Measurements from ENCODE around the gene MICAL1.
"Not testable (repeated sequence)": the region's sequence is repeated elsewhere in the genome, so short reads cannot be mapped to it uniquely, and the experiment has no call there.

MICAL1 gene

DNA sequence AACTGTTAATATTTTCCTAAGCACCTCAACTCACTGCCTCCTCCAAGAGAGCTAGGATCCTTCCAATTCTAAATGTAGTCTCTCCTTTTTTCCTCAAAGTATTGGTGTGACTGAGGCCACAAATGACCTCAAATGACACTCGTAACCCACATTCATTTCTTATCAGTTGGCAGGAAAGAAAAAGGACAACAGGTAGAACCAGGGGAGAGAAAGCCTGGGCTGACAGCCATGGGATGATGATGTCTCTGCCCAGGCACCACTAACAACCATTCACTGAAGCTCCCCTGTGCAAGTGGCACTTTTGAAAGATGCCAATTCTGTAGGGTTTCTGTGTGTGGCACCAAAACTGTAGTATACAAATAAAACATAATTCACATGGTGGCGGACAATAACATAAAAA lies 20.1 kb upstream of the MICAL1 start:
- no peak for DNase-seq (ENCODE audit: low read depth in 2 of 2)

DNA sequence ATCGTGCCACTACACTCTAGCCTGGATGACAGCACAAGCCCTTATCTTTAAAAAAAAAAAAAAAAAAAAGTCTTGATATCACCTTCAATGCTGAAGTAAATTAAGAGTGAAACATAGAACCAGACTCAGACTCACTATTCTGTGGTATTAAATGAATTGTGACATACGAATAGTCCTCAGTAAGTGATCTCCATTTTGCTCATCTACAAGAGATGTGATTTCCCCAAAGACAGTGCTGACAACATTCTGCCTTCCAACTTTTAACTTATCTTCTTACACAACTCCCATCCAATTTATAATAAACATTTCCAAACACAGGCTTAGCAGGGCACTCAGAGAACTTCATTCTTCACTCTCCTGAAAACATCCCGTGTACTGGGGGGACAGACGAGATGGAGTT lies 19.4 kb upstream of the MICAL1 start:
- no peak for DNase-seq (ENCODE audit: low read depth in 2 of 2)

DNA sequence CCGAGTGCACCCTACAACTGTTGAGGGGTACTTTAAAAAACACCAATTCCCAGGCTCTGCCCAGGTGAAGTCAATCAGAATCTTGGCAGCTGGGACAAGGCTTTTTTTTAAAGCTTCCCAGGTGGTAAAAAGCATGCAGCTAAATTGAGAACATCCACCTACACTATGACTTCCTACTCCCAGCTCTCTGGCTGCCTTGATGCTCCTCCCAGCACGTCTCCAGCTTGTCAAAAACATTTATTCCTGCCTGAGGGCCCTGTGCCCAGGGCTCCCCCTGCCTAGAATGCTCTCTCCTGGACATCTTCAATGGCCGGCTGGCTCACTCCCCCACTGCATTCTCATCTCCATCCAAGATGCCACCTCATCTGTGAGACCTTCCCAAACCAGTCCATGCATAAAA lies 17.5 kb upstream of the MICAL1 start:
- no peak for DNase-seq (ENCODE audit: low read depth in 2 of 2)

DNA sequence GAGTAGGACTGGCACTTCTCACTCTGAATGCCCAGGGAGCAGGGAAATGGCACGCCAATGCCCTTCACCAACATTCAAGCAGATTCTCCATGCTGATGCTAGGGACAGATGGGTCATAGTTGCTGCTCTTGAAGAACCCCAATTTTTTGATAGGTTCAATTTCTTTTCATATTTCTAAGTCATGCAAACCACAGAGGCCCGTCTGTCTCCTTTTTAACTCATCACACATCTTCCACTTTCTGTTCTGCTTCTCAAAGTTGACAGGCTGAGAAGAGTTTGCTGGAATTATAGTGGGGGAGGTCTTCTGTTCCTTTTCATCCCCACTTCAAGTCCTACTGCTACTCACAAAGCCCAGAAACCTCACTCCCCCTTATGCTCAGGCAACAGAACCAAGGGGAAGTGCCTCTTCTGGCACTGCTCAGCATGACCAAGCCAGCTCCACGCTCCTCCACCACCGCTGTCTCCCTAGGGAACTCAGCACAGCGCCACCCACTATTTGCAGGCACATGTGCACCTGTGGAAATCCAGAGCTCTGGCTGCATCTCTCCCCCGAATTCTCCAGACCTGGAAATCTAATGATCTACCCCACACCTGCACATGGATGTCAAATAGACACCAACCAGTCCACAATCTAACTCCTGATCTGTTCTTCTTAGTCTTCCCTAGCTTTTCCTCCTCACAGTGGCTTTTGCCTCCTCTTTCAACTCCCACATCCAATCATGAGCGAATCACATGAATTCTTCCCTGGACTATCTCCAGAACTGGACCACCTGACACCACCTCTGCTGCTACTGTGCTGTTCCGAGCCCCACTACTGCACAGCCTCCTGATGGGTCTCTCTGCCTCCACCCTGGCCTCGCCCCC lies 16.8 kb upstream of the MICAL1 start:
- DNase-seq (ENCODE audit: low read depth in 2 of 2), result no peak

DNA sequence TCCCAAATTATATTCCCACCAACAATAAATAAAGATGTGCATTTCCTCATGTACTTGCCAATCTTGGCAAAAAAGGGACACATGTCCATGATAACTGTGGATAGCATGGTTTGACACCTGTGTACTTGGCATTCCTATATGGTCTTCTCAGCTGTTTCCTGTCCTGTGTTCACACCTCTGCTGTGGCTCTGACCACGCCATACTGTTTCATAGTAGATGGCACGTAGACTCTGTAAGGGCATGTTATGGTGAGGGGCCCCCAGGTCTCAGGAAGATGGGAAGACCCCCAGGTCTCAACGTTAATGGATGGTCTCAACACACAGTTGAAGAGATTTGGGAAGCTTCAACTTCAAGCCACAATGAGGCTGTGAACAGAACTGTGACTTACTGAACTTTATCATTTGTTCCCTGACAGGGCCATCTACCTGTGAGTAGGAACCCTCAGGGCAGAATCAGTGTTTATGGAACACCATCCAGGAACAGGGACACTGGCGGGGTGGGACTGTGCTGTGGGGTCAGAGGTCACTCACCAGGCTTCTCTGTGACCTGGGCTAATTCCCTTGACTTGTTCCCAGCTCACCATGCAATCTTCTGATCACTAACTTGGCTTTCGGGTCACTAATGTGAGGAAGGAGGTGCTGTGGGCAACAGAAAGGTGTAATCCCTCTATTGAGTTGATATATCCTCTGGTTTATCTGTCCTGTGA lies 15.7 kb upstream of the MICAL1 start:
- DNase-seq (ENCODE audit: low read depth in 2 of 2), result no peak

DNA sequence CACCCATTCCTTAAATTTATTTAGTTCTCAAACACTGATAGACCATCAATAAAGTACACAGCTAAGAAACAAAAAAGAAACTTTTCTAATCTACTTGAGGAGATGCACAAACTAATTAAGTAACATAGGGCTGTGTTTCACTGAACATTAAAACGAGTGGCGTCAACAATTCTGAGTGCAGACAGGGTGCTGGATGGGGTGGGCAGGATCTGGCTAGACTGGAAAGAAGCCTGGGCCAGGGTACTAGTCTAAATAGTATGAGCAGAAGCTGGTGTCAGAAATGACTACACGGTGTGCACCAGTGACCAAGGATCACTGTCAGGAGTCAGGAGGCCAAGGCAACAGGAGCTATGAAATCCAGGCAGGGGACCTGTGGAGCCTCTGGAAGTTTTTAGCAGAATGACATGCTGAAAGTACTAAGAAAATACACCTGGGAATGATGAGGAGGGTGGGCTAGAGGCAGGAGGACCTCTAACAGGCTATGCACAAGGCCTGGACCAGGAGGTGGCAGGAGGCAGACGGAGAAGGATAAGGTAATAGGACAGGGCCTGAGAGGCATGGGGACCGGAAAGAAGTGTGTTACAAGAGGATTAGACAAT lies 14.1 kb upstream of the MICAL1 start:
- no peak for DNase-seq (ENCODE audit: low read depth in 2 of 2)

DNA sequence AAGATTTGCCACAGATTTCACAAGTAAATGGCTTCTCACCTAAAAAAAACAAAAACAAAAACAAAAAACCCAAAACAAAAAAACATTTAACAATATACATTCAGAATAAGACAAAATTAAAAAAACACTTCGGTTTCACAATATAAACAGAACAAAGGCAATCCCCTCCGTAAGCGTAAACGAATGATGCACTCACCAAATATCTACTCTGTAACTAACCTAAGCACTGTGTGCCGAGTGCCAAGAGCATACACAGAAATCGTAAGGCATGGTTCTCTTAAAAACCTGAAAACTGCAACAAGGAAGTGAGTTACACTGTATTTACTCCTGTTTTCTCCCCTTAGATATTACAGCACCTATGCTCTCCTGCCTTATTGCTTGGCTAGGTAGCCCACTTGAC lies 12.1 kb upstream of the MICAL1 start:
- DNase-seq (ENCODE audit: low read depth in 2 of 2), result no peak

DNA sequence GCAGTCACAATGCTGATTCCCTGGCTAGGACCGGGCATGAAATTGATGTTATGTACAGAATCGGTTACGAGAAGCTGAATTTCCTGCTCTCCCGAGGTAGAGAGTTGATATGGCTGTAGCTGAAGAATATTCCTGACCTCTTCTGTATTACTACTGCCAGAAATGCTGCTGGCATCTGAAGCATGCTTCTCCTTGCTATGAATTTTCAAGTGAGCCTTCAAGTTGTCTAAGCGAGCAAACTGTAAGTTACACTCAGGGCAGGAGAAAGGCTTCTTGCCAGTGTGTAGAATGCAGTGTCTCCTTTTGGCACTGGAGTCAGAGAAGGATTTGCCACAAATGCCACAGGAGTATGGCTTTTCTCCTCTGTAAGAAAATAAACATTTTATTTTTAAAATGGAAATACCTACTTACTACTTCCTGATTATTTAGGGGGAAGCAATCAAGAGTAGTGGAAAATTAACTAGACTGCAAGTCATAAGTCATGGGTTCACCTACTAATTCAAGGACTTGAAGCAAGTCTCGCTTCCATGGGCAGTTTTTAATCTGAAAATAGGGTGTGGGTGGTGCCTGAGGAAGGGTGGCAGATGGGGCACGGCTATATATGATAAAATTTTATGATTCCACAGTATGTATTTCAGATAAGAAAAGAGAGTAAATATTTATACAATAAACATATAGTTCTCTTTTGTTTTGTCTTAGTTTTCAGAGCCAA lies 10.8 kb upstream of the MICAL1 start:
- no peak for DNase-seq (ENCODE audit: low read depth in 2 of 2)

DNA sequence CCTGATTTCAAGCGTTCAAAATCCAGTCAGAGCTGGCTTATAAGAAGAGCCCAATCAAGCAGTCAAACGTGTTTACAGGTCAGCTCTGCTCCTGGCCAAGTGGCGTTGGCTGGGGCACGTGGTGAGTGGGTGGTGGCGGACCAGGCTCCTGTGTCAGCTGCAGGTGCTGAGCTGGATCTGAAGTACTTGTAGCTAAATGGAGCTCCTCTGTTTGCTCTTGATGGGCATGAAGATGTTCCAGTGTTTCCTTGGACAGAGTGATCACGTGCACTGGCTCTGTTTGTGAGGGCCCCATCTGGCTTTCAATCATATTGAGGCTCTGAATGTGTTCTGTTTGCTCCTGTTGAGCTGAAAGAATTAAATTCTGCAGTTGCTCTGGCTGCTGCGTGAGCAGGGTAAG lies 10.2 kb upstream of the MICAL1 start:
- DNase-seq (ENCODE audit: low read depth in 2 of 2), result no peak

DNA sequence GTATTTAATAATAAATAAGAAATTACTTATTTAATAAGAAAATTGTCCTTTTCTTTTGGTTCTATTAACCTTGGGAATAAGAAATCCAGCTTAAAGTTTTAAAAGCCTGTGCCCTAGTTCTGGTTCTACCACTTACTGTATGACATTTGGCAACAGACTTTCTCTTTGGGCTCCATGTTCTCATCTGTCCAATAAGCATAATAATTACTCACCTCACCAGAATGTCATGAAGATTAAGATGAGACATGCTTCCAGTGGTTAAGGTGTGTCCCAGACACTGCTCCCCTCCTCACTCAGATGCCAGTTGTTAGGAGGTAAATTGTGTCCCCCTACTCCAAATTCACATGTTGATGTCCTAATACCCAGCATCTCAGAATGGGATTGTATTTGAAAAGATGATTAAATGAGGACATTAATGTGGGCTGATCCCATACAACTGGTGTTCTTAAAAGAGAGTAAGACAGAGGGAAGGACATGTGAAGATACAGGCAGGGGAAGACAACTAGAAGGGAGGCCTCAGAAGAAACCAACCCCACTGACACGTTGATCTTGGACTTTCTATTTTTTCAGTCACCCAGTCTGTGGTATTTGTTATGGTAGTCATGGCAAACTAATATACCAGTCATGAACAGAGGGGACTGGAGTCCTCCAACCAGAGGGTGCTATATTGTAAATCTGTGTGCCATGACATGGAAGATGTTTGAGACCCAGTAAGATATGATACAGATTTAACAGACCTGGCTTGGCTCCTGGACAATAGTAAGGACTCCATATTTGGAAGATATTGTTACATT lies 6.4 kb upstream of the MICAL1 start:
- DNase-seq (ENCODE audit: low read depth in 2 of 2), result no peak

DNA sequence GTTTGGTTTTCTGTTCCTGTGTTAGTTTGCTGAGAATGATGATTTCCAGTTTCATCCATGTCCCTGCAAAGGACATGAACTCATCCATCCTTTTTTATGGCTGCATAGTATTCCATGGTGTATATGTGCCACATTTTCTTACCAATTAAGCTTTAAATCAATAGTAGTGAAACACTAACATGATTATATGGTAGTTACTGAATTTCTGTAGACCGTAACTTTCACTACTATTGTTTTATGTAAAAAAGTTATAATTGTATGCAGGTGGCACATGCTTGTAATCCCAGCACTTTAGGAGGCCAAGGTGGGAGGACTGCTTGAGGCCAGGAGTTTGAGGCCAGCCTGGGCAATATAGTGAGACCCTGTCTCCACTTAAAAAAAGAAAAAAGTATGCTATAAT lies 5.6 kb upstream of the MICAL1 start:
- not testable (repeated sequence) for DNase-seq (ENCODE audit: low read depth in 2 of 2)

DNA sequence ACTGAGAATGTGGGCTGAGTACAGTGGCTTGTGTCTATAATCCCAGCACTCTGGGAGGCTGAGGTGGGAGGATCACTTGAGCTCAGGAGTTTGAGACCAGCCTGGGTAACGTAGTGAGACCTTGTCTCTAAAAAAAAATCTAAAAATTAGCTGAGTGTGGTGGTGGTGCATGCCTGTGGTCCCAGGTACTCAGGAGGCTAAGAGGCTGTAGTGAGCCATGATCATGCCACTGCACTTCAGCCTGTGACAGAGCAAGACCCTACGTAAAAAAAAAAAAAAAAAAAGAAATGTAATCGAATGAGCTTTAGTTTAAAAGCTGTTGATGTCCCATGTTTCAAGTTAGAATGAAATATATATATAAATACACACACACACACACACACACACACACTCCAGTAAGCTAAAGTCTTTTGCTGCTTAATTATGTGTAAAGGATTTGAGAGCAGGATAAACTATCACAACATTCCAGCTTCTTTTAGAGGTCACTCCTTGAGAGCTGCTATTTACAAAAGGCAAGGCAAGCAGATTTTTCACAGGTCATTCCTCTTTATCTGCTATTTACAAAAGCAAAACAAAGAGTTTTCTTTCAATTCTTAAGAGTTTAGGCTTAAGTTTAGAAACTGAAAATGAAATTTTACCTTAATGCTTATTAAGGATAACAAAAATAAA lies 4.7 kb upstream of the MICAL1 start:
- no peak for DNase-seq (ENCODE audit: low read depth in 2 of 2)

DNA sequence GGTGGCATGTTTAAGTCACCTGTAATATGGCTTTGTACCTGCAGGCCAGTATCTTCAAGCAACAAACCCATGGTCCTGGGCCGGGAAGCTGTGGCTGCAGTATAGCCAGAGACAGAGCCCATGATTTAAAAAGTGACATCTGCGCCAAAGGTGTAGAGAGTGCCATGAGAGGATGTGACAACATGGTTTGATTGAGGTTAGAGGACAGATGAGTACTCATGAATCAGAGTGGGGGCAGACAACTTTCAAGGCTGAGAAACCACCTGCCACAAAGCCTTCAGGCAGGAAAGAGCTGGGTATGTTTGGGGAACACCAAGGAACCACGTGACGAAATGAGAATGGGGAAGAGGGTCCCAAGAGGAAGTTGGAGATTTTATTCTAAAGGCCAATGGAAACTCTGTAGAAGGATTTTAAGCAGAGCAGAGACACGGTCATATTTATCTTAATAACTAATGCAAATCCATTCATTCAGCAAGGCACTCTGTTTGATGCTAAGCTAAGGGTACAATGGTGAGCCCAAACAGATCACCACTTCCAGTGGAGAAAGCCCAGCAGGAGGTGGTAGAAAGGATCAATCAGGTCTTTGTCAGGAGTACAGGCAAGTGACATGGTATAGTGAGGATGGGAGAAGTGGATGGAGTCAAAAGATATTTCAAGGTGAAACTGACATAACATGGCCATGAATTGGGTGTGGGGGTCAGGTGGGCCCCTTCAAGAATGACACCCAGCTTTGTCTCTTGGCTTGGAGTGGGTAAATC lies 3.4 kb upstream of the MICAL1 start:
- peak; percentile 31 to 36 for DNase-seq (ENCODE audit: low read depth in 2 of 2)

DNA sequence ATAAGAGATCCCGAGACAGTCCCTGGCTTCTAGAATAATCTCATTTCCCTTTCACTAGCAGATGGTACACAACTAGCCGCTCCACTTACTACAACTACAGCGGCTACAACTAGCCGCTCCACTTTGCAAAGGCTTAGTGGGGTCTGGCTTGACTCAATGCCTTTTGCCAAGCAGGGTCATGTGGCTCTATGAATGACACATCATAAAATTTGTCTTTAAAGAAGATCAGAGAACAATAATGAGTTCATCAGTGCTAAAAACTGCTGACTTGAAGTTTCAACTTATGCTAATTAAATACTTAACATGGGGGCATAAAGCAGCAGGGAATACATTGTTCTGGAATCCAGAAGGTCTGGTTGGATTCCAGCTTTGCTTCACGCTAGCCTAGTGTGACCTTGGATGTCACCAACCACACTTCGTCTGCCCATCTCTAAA lies 2.0 kb upstream of the MICAL1 start:
- no peak for DNase-seq (ENCODE audit: low read depth in 2 of 2)

DNA sequence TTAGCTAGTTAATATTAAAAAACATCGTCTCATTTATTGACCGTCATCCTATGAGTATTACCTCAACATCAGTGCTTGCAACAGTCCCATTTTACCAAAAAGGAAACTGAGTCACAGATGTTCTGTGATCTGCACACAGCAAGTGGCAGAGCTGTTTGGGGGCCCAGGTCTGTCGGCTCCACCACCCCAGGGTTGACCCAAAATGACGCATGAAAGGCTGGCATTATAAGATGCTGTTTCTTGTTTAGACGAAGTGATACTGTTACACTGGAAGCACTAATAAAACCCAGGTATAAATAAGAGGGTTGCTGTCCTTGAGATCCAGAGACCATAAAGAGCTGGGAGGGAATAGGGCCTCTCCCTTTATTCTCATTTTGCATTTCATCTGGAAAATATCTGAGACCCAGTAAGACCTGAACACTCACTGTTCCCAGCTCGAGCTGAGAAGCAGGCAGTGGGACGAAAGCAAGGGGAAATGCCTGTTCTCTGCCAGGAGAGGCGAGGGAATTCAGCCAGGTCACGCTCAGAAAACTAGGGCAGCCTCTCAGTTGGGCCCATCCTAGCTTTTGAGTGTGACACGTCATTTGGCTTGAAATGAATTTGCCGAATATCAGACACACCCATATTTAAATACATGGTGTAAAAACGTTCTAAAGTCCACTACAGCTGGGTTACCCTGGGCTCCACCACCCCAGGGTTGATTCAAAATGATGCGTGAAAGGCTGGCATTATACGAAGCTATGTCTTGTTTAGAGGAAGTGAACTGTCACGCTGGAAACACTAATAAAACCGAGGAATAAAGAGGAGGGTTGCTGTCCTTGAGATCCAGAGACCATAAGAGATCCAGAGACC lies 1.4 kb upstream of the MICAL1 start:
- no peak for DNase-seq (ENCODE audit: low read depth in 2 of 2)

DNA sequence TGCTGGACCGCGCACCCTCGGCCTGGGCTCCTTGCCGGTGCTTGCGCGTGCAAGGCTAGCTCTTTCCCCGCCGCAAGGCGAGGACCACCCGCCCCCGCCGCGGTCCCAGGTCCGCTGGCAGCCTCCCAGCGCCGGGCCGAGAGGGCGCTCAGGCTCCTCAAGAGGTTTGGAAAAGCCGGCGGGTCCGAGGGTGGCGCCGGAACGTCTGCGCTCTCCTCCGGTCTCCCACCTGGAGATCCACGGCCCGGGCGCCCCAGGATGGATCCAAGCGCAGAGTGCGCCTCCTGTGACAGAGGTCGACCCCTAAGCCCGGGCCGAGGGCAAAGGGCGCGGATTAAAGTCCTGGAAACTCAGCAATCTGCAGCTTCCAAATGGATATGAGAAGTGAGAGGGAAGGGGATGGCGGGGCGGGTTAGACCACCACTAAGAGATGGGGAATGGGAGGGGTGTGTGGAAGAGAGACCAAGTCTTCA lies 575 bp upstream of the MICAL1 start:
- DNase-seq (ENCODE audit: low read depth in 2 of 2), result no peak

DNA sequence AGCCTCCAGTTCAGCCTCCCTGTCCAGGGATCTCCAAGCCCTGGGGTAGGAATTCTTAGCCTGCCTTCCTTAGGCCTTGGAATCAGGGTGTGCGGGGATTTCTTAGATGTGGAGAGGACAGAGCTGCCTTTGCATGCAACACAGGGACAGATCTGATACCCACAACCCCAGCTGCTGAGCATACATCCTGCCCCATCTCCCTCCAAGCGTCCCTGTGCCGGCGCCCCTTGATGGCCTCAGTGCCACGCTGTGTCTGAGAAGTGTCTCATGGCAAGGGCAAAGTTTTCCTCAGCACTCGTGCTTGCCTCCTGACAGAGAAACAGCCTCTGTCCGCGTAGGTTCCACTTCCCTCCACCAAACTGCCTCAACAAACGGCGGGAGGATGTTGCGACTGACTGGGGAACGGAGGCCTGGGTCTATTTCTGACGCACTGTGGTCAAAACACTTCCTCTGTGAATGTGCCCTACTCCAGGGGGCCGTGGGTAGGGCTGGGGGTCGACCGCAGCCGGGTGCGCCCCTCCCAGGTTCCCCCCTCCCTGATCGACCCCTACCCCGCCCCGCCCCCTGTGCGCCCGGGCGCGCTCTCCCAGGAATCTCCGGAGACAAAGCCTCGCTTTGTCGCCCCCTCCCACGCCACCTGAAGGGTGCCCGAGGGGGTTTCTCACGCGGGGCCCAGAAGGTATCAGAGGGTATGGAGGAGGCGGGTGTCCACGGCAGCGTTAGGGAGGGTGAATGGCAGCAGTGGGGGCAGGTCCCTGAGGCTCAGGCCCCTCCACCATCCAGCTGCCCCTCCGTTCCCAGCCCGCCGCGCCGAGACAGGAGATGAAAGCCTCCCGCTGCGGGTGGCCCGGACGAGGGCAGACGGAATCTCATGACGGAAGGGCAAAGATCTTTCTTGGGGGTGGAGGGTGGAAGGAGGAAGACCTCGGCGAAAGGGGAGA lies 806 bp downstream of the MICAL1 start:
- DNase-seq (ENCODE audit: low read depth in 2 of 2), result peak; percentile 50 to 58

Data from stimulated activated CD8-positive, alpha-beta memory T cell treated with anti-CD3 and anti-CD28 coated beads, Interleukin-7, amount 100 ng/mL, for 4 hours (primary cell).